ENCODE results near the gene ZMYND8.
"Not testable (repeated sequence)": the region's sequence is repeated elsewhere in the genome, so short reads cannot be mapped to it uniquely, and the experiment has no call there.

The ZMYND8 gene

GRCh38 chr20:47243532-47244305 is 112.8 kb downstream of the ZMYND8 start:
- DNase-seq = no peak

- no peak for DNase-seq
These were observed 113.5 kb downstream of the ZMYND8 start for GRCh38 chr20:47243003-47243402.

- no peak for DNase-seq
These were observed 115.1 kb downstream of the ZMYND8 start for GRCh38 chr20:47241345-47241781.

- not testable (repeated sequence) for DNase-seq
These were observed 116.4 kb downstream of the ZMYND8 start for GRCh38 chr20:47240096-47240495.

GRCh38 chr20:47239719-47240067 is 116.8 kb downstream of the ZMYND8 start:
- DNase-seq = no peak

GRCh38 chr20:47238780-47239718 is 117.5 kb downstream of the ZMYND8 start:
- DNase-seq = no peak

- peak; percentile 14 to 55 for DNase-seq
These were observed 118.8 kb downstream of the ZMYND8 start for GRCh38 chr20:47237715-47238114.

GRCh38 chr20:47236639-47236900 is 119.9 kb downstream of the ZMYND8 start:
- DNase-seq = no peak

GRCh38 chr20:47235853-47236638 is 120.5 kb downstream of the ZMYND8 start:
- no peak for DNase-seq

- DNase-seq = no peak
These were observed 121.4 kb downstream of the ZMYND8 start for GRCh38 chr20:47235111-47235510.

GRCh38 chr20:47233333-47234188 is 122.9 kb downstream of the ZMYND8 start:
- DNase-seq = no peak

- DNase-seq = no peak
These were observed 124.0 kb downstream of the ZMYND8 start for GRCh38 chr20:47232518-47232917.

GRCh38 chr20:47231382-47232039 is 125.0 kb downstream of the ZMYND8 start:
- DNase-seq = no peak

GRCh38 chr20:47230811-47231256 is 125.7 kb downstream of the ZMYND8 start:
- DNase-seq = no peak

GRCh38 chr20:47228654-47229053 is 127.8 kb downstream of the ZMYND8 start:
- DNase-seq = no peak

- no peak for DNase-seq
These were observed 128.9 kb downstream of the ZMYND8 start for GRCh38 chr20:47227576-47227975.

GRCh38 chr20:47227119-47227518 is 129.4 kb downstream of the ZMYND8 start:
- no peak for DNase-seq

- no peak for DNase-seq
These were observed 131.0 kb downstream of the ZMYND8 start for GRCh38 chr20:47225458-47225857.

- no peak for DNase-seq
These were observed 131.6 kb downstream of the ZMYND8 start for GRCh38 chr20:47224857-47225256.

GRCh38 chr20:47224300-47224791 is 132.2 kb downstream of the ZMYND8 start:
- DNase-seq = peak in 1 of 2 experiments; percentile 75

- DNase-seq = no peak
These were observed 132.6 kb downstream of the ZMYND8 start for GRCh38 chr20:47223896-47224295.

Measured in cerebellar nuclear complex (tissue), 1 donor.